Stimulated activated CD4-positive, alpha-beta T cell treated with anti-CD3 and anti-CD28 coated beads, Interleukin-2, amount 100 ng/mL, for 24 hours (primary cell): ENCODE data around the gene SLC38A4.
"Not testable (repeated sequence)": the region's sequence is repeated elsewhere in the genome, so short reads cannot be mapped to it uniquely, and the experiment has no call there.

Experiments
- DNase-seq, 2 donors: peaks; one replicate each; pipeline ENCODE4 v3.0.0-alpha.2; 2020

Gene SLC38A4

GRCh38 chr12:46773586-46774321 lies 52.0 kb downstream of the SLC38A4 start:
- DNase-seq = no peak

- DNase-seq = no peak
These were observed 54.4 kb downstream of the SLC38A4 start for GRCh38 chr12:46771268-46771827.

GRCh38 chr12:46770501-46771183 lies 55.2 kb downstream of the SLC38A4 start:
- no peak for DNase-seq

GRCh38 chr12:46764005-46764404 lies 61.8 kb downstream of the SLC38A4 start:
- no peak for DNase-seq

GRCh38 chr12:46763230-46763629 lies 62.6 kb downstream of the SLC38A4 start:
- DNase-seq = peak in 1 of 2 donors; percentile 3

- no peak for DNase-seq
These were observed 71.2 kb downstream of the SLC38A4 start for GRCh38 chr12:46754550-46754949.

- no peak for DNase-seq
These were observed 73.4 kb downstream of the SLC38A4 start for GRCh38 chr12:46752396-46752795.

- DNase-seq = no peak
These were observed 74.6 kb downstream of the SLC38A4 start for GRCh38 chr12:46751173-46751572.

- DNase-seq = no peak
These were observed 76.5 kb downstream of the SLC38A4 start for GRCh38 chr12:46749322-46749721.

GRCh38 chr12:46744283-46744682 lies 81.5 kb downstream of the SLC38A4 start:
- no peak for DNase-seq

GRCh38 chr12:46743456-46743855 lies 82.3 kb downstream of the SLC38A4 start:
- no peak for DNase-seq

- DNase-seq = not testable (repeated sequence)
These were observed 83.5 kb downstream of the SLC38A4 start for GRCh38 chr12:46742271-46742670.

GRCh38 chr12:46725332-46725731 lies 100.5 kb downstream of the SLC38A4 start:
- no peak for DNase-seq

GRCh38 chr12:46723629-46724419 lies 102.0 kb downstream of the SLC38A4 start:
- DNase-seq = no peak

- no peak for DNase-seq
These were observed 103.2 kb downstream of the SLC38A4 start for GRCh38 chr12:46722394-46723185.

- DNase-seq = no peak
These were observed 107.3 kb downstream of the SLC38A4 start for GRCh38 chr12:46718495-46718894.

- DNase-seq = no peak
These were observed 107.9 kb downstream of the SLC38A4 start for GRCh38 chr12:46717868-46718267.

- no peak for DNase-seq
These were observed 108.6 kb downstream of the SLC38A4 start for GRCh38 chr12:46717159-46717558.
